ENCODE results near the gene ZNF276.
"Not testable (repeated sequence)": the region's sequence is repeated elsewhere in the genome, so short reads cannot be mapped to it uniquely, and the experiment has no call there.

- TF ChIP-seq POLR2A, CTCF (IDR thresholded peaks at IDR 0.05): not testable (repeated sequence)
Observed at GRCh38 chr16:89694784-89695085, 26.6 kb upstream of the ZNF276 start.

Data from heart left ventricle (tissue), 13 donors.